HepG2 (cell line): ENCODE measurements around the gene GADD45B. TPM values are rescaled to one million over a fixed set of nuclear protein-coding genes. Genes with fewer than 3 reads are reported as not detected.
A peak's percentile ranks its signal among the peaks of the same experiment; 100 is the strongest.

ENCODE experiments used
- ZNF121 ChIP-seq: sonication (generic); formaldehyde crosslinking; IDR thresholded peaks from 2 replicates; pipeline ENCODE4 v1.5.0; 2020; ENCODE audit warnings: mild to moderate bottlenecking, missing genetic modification reagents
- ZNF124 ChIP-seq: sonication (generic); formaldehyde crosslinking; IDR thresholded peaks from 2 replicates; pipeline ENCODE4 v1.4.0; 2020; ENCODE audit warnings: missing genetic modification reagents
- ZNF30 ChIP-seq: sonication (generic); formaldehyde crosslinking; IDR thresholded peaks from 2 replicates; pipeline ENCODE4 v1.5.0; 2020; ENCODE audit warnings: mild to moderate bottlenecking, missing genetic modification reagents
- ZNF318 ChIP-seq: sonication (generic); formaldehyde crosslinking; IDR thresholded peaks from 2 replicates; pipeline ENCODE4 v1.4.0; 2020; ENCODE audit warnings: mild to moderate bottlenecking, missing genetic modification reagents
- ZNF501 ChIP-seq: sonication (generic); formaldehyde crosslinking; IDR thresholded peaks from 2 replicates; pipeline ENCODE4 v1.5.1; 2020; ENCODE audit warnings: mild to moderate bottlenecking, moderate library complexity, missing genetic modification reagents
- polyA plus RNA-seq, 8 experiments: library from polyadenylated mRNA; depleted of rRNA in 3 of 8; stranded (reverse) in 7 of 8; unstranded in 1 of 8; fragments of >200 nt; fragmentation: Illumina TruSeq in 4 of 8; extraction: Trizol in 4 of 8; gene quantifications; 2 replicates each; pipeline versions ENCODE4 v1.2.1 to v1.2.3, GENCODE V29; 2011 to 2016; ENCODE audit warnings: low read depth in 4 of 8, missing spikeins in 1 of 8, mixed read lengths in 1 of 8; ENCODE audit not compliant: insufficient read depth in 1 of 8
- total RNA-seq, 5 experiments: library from RNA; depleted of rRNA; stranded (reverse); fragments of >200 nt; fragmentation: Illumina TruSeq; extraction: Trizol; gene quantifications; 2 replicates each; pipeline ENCODE4 v1.2.3, GENCODE V29; 2016; ENCODE audit warnings: low read depth in 1 of 5

Gene GADD45B
- total and polyA plus RNA-seq, 2 of the 13 experiments (the other 11 are each of a cell fraction or from before 2014, with no cell fraction given), result 4.6 to 34.1 TPM

GRCh38 chr19:2457394-2458037, 18.4 kb upstream of the GADD45B start (continued):
- 0 out of 2 replicates have a peak, but pooled peaks have one; percentile 3 for TF ChIP-seq ZNF124 (CRISPR knock-in tag)
- TF ChIP-seq ZNF501 (CRISPR knock-in tag), result peak; percentile 43; the same call in 1 of the 2 replicates
- TF ChIP-seq ZNF30 (CRISPR knock-in tag), result no peak
- TF ChIP-seq ZNF121 (CRISPR knock-in tag), result peak; percentile 91
- TF ChIP-seq ZNF318, result no peak
- TF ChIP-seq, all 625 proteins: peak for 12
